ENCODE data around the gene SACS.

DNA sequence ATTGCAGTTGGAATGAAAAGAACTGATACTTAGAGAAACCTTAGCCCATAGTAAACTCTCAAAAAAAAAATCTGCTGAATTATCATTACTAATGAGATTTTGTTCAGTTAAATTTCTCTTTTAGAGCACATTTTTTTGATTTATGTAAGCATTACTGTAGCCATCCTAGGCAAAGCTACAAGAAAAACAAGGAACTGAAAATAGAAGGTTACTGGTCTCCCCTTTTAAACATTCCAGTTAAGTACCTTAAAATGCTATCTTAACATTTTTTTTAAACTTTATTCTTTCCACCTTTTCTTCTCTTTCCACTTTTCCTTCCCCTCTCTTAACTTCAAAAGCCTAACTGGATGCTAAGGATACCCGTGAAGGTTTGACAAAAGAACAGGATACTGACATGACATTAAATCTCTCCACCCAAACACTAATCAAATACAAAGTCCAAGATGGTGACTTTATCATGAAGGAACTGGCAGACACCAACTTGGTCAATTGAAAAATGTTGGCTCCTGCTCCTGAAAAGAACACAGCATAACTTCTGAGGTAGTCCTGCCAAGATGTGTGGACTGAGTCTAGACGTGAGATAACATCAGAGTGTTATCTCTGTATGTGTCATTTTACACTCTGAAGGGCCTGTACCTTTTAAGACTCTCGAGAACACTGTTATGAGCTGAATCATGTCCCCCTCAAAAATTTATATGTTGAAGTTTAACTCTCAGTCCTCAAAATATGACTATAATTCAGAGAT is 29.5 kb upstream of the SACS start:
- TF ChIP-seq, protein P1, sequence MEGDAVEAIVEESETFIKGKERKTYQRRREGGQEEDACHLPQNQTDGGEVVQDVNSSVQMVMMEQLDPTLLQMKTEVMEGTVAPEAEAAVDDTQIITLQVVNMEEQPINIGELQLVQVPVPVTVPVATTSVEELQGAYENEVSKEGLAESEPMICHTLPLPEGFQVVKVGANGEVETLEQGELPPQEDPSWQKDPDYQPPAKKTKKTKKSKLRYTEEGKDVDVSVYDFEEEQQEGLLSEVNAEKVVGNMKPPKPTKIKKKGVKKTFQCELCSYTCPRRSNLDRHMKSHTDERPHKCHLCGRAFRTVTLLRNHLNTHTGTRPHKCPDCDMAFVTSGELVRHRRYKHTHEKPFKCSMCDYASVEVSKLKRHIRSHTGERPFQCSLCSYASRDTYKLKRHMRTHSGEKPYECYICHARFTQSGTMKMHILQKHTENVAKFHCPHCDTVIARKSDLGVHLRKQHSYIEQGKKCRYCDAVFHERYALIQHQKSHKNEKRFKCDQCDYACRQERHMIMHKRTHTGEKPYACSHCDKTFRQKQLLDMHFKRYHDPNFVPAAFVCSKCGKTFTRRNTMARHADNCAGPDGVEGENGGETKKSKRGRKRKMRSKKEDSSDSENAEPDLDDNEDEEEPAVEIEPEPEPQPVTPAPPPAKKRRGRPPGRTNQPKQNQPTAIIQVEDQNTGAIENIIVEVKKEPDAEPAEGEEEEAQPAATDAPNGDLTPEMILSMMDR (IDR thresholded peaks at IDR 0.05): no peak
- TF ChIP-seq POLR2A (IDR thresholded peaks at IDR 0.05): no peak
- no peak for TF ChIP-seq EP300 (IDR thresholded peaks at IDR 0.05)
